ENCODE results near the gene SLC24A1.

- no peak for TF ChIP-seq NFYB (IDR thresholded peaks at IDR 0.05; ENCODE audit: insufficient read depth, low read depth, low read length)
- no peak for TF ChIP-seq YY1 (IDR thresholded peaks at IDR 0.05; ENCODE audit: low read depth, low read length)
- no peak for TF ChIP-seq MLLT1 (IDR thresholded peaks at IDR 0.05)
- TF ChIP-seq REST (IDR thresholded peaks at IDR 0.05; ENCODE audit: low read depth, low read length): no peak
- no peak for TF ChIP-seq POLR2A (IDR thresholded peaks at IDR 0.05; ENCODE audit: low read depth, low read length)
Measured at GRCh38 chr15:65599677-65600076, 22.1 kb upstream of the SLC24A1 start.
